GM13976 (cell line): ENCODE results near the gene TEKT5.
"Not testable (repeated sequence)": the region's sequence is repeated elsewhere in the genome, so short reads cannot be mapped to it uniquely, and the experiment has no call there.

Experiments
- DNase-seq: peaks from one replicate; pipeline ENCODE4 v3.0.0; 2012; ENCODE audit warnings: low spot score
- CTCF ChIP-seq: IDR thresholded peaks from 2 replicates; pipeline ENCODE4 v1.5.1; 2012; ENCODE audit warnings: borderline replicate concordance, mild to moderate bottlenecking; ENCODE audit not compliant: insufficient read depth; ENCODE audit errors: extremely low read depth, missing control alignments, control extremely low read depth
- in situ Hi-C: fragments of 300-500 bp; cut with MboI; formaldehyde crosslinking; loops from one replicate; pipeline ENCODE4 v1.12.0; 2022; ENCODE audit warnings: low sequenced_read_pairs, mixed read lengths, inconsistent platforms; ENCODE audit not compliant: unreplicated experiment

Gene TEKT5

GRCh38 chr16:10641555-10641952 lies 53.2 kb downstream of the TEKT5 start:
- TF ChIP-seq CTCF: no peak
- in situ Hi-C loops: no loop called here
- no peak for DNase-seq

GRCh38 chr16:10640934-10641333 lies 53.8 kb downstream of the TEKT5 start:
- DNase-seq: no peak
- TF ChIP-seq CTCF: no peak
- in situ Hi-C loops: no loop called here

- in situ Hi-C loops: no loop called here
- TF ChIP-seq CTCF: no peak
- DNase-seq: no peak
Observed at GRCh38 chr16:10638101-10638500, 56.6 kb downstream of the TEKT5 start.

GRCh38 chr16:10637337-10638037 lies 57.2 kb downstream of the TEKT5 start:
- TF ChIP-seq CTCF: no peak
- in situ Hi-C loops: no loop called here
- no peak for DNase-seq

GRCh38 chr16:10635365-10636021 lies 59.2 kb downstream of the TEKT5 start:
- DNase-seq: no peak
- in situ Hi-C loops: no loop called here
- no peak for TF ChIP-seq CTCF

GRCh38 chr16:10633429-10633828 lies 61.3 kb downstream of the TEKT5 start:
- DNase-seq, in situ Hi-C loops: not testable (repeated sequence)

GRCh38 chr16:10631886-10632285 lies 62.8 kb downstream of the TEKT5 start:
- TF ChIP-seq CTCF: no peak
- no peak for DNase-seq
- in situ Hi-C loops: no loop called here
